ENCODE results near the gene TCP1. TPM values are rescaled to one million over a fixed set of nuclear protein-coding genes. Genes with fewer than 3 reads are reported as not detected.
A peak's percentile ranks its signal among the peaks of the same experiment; 100 is the strongest.
"Not testable (repeated sequence)": the region's sequence is repeated elsewhere in the genome, so short reads cannot be mapped to it uniquely, and the experiment has no call there.

The TCP1 gene
- polyA plus RNA-seq, 5 donors = 229 to 258 (median 241) TPM

GRCh38 chr6:159778542-159779103 lies 10.8 kb downstream of the TCP1 start:
- no peak for DNase-seq

- DNase-seq = no peak
These were observed 11.3 kb downstream of the TCP1 start for GRCh38 chr6:159778131-159778530.

GRCh38 chr6:159777240-159777904 lies 12.0 kb downstream of the TCP1 start:
- DNase-seq = no peak

GRCh38 chr6:159772196-159772595 lies 17.2 kb downstream of the TCP1 start:
- DNase-seq = no peak

- DNase-seq = no peak
These were observed 19.9 kb downstream of the TCP1 start for GRCh38 chr6:159769470-159769869.

GRCh38 chr6:159766906-159767305 lies 22.5 kb downstream of the TCP1 start:
- DNase-seq = no peak

- no peak for DNase-seq
These were observed 26.6 kb downstream of the TCP1 start for GRCh38 chr6:159762681-159763293.

GRCh38 chr6:159761873-159762680 lies 27.3 kb downstream of the TCP1 start, which contains the start of gene ACAT2:
Gene ACAT2 (plus strand): TSS chr6:159762045. CDS start chr6:159762088, 43 bp downstream.
- peak; percentile 91 to 93 for DNase-seq

GRCh38 chr6:159761129-159761872 lies 28.1 kb downstream of the TCP1 start:
- DNase-seq = peak in 1 of 2 donors; percentile 22

- no peak for DNase-seq
These were observed 28.8 kb downstream of the TCP1 start for GRCh38 chr6:159760602-159761057.

- no peak for DNase-seq
These were observed 29.8 kb downstream of the TCP1 start for GRCh38 chr6:159759645-159760044.

- no peak for DNase-seq
These were observed 31.1 kb downstream of the TCP1 start for GRCh38 chr6:159758031-159759001.

- DNase-seq = no peak
These were observed 32.9 kb downstream of the TCP1 start for GRCh38 chr6:159756508-159756907.

GRCh38 chr6:159754959-159755914 lies 34.2 kb downstream of the TCP1 start:
- no peak for DNase-seq

GRCh38 chr6:159754401-159754800 lies 35.0 kb downstream of the TCP1 start:
- DNase-seq = no peak

- DNase-seq = no peak
These were observed 36.1 kb downstream of the TCP1 start for GRCh38 chr6:159753081-159753872.

GRCh38 chr6:159751448-159751847 lies 38.0 kb downstream of the TCP1 start:
- no peak for DNase-seq

- DNase-seq = not testable (repeated sequence)
These were observed 41.3 kb downstream of the TCP1 start for GRCh38 chr6:159748127-159748526.

All from right lung (tissue), 5 donors.